Tibial nerve (tissue), 4 donors: ENCODE data around the gene PLA2G3. TPM values are rescaled to one million over a fixed set of nuclear protein-coding genes. Genes with fewer than 3 reads are reported as not detected.

Experiments used
- DNase-seq, 2 donors: peaks; one replicate each; pipeline ENCODE4 v3.0.0-alpha.2; 2019; ENCODE audit warnings: low spot score in 2 of 2
- H3K27ac ChIP-seq, 4 donors: fragments of 200-600 bp; sonication (generic) in 3 of 4; one replicate each; pipeline ENCODE4 v1.5.1; 2017 to 2019; ENCODE audit warnings: mild to moderate bottlenecking in 1 of 4
- H3K27me3 ChIP-seq, 2 donors: fragments of 200-600 bp; sonication (generic) in 1 of 2; one replicate each; pipeline versions ENCODE4 v1.5.1 to v1.6.0; 2017 to 2019
- H3K36me3 ChIP-seq, 3 donors: fragments of 200-600 bp; sonication (generic); one replicate each; pipeline ENCODE4 v1.5.1; 2018 to 2019
- H3K4me1 ChIP-seq, 4 donors: fragments of 200-600 bp; sonication (generic) in 3 of 4; one replicate each; pipeline ENCODE4 v1.5.1; 2017 to 2019
- H3K4me3 ChIP-seq, 4 donors: fragments of 200-600 bp; sonication (generic) in 3 of 4; one replicate each; pipeline ENCODE4 v1.5.1; 2017 to 2019; ENCODE audit warnings: mild to moderate bottlenecking in 1 of 4, moderate library complexity in 1 of 4
- H3K9me3 ChIP-seq, 4 donors: fragments of 200-600 bp; sonication (generic) in 3 of 4; one replicate each; pipeline ENCODE4 v1.5.1; 2017 to 2019
- CTCF ChIP-seq, 5 experiments: fragments of 200-600 bp in 3 of 5; fragments of 450-650 bp in 2 of 5; sonication (generic) in 3 of 5; IDR thresholded peaks; one replicate each; pipeline ENCODE4 v1.5.1; 2016 to 2019; ENCODE audit warnings: antibody characterized with exemption in 5 of 5, mild to moderate bottlenecking in 3 of 5, moderate library complexity in 2 of 5
- EP300 ChIP-seq, 2 donors: sonication (generic); formaldehyde crosslinking; IDR thresholded peaks; one replicate each; pipeline ENCODE4 v1.6.1; 2017; ENCODE audit warnings: antibody characterized with exemption in 2 of 2, mild to moderate bottlenecking in 1 of 2
- POLR2A ChIP-seq, 2 donors: fragments of 450-650 bp; IDR thresholded peaks; one replicate each; pipeline ENCODE4 v1.6.1; 2017; ENCODE audit warnings: antibody characterized with exemption in 2 of 2, mild to moderate bottlenecking in 2 of 2, moderate library complexity in 2 of 2
- WGBS, 2 donors: methylation state at CpG; one replicate each; pipeline ENCODE4 v1.1.5; 2018; 5-methylcytosine and 5-hydroxymethylcytosine counted together
- small RNA-seq: library from RNA; depleted of rRNA; stranded (forward); fragments of <200 nt; gene quantifications from one replicate; pipeline ENCODE3, GENCODE V24; 2016
- total RNA-seq, 4 donors: library from RNA; depleted of rRNA; stranded (reverse); fragments of >200 nt; gene quantifications; one replicate each; pipeline ENCODE4 v1.1.0, GENCODE V29; 2016

Gene PLA2G3
- total RNA-seq, 4 donors from 2014 or later: not detected

GRCh38 chr22:31086703-31087330 lies 53.5 kb downstream of the PLA2G3 start:
- Histone ChIP-seq H3K4me1 (peaks cover 0 to 77% (median 68%) of the 10 kb centered on the region in 4 donors), H3K9me3 (no peaks in the 10 kb centered on the region), H3K36me3 (peaks cover 4 to 43% (median 9%) of the 10 kb centered on the region in 3 donors), H3K27me3 (no peaks in the 10 kb centered on the region), H3K27ac (peak overlapping the region; percentile 89 to 99 (median 98)), H3K4me3 (no peak overlapping the region)
- TF ChIP-seq EP300 (IDR thresholded peaks at IDR 0.05): no peak
- WGBS, 2 donors: 47 to 67% methylated on average over 8 of the region's 8 CpGs
- DNase-seq: no peak

GRCh38 chr22:31085928-31086327 lies 54.4 kb downstream of the PLA2G3 start:
- Histone ChIP-seq H3K4me3 (peak overlapping the region in 3 of 4 donors; percentile 45 to 66 (median 61)), H3K4me1 (peaks cover 0 to 77% (median 68%) of the 10 kb centered on the region in 4 donors), H3K27ac (peak overlapping the region; percentile 89 to 99 (median 98)), H3K36me3 (peaks cover 0 to 34% (median 3%) of the 10 kb centered on the region in 3 donors), H3K9me3 (no peaks in the 10 kb centered on the region), H3K27me3 (no peaks in the 10 kb centered on the region)
- 40 to 70% methylated on average over 2 of the region's 3 CpGs for WGBS, 2 donors
- TF ChIP-seq EP300 (IDR thresholded peaks at IDR 0.05) (no peak), CTCF (IDR thresholded peaks at IDR 0.05) (no peak), POLR2A (IDR thresholded peaks at IDR 0.05) (no peak)
- no peak for DNase-seq

- WGBS, 2 donors: 3 to 6% methylated on average over 12 to 13 of the region's 13 CpGs
- DNase-seq: no peak
- TF ChIP-seq EP300 (IDR thresholded peaks at IDR 0.05) (no peak), POLR2A (IDR thresholded peaks at IDR 0.05) (no peak), CTCF (IDR thresholded peaks at IDR 0.05) (peak in 1 of 5 experiments; percentile 14)
- peaks cover 0 to 29% (median 0%) of the 10 kb centered on the region in 3 donors for H3K36me3 ChIP-seq
- H3K27ac ChIP-seq: peak overlapping the region; percentile 89 to 99 (median 98)
- H3K27me3 ChIP-seq: no peaks in the 10 kb centered on the region
- peaks cover 0 to 81% (median 68%) of the 10 kb centered on the region in 4 donors for H3K4me1 ChIP-seq
- H3K9me3 ChIP-seq: no peaks in the 10 kb centered on the region
- H3K4me3 ChIP-seq: peak overlapping the region; percentile 45 to 66 (median 64)
These were observed 54.8 kb downstream of the PLA2G3 start for GRCh38 chr22:31085493-31085824.

- peak overlapping the region; percentile 89 to 99 (median 98) for H3K27ac ChIP-seq
- no peaks in the 10 kb centered on the region for H3K9me3 ChIP-seq
- DNase-seq: peak; percentile 84
- H3K4me1 ChIP-seq: peaks cover 0 to 83% (median 66%) of the 10 kb centered on the region in 4 donors
- WGBS, 2 donors: 0 to 3% methylated on average over 20 to 60 of the region's 69 CpGs
- peak overlapping the region; percentile 45 to 66 (median 64) for H3K4me3 ChIP-seq
- peak; percentile 88 to 97 (median 94) for TF ChIP-seq CTCF (IDR thresholded peaks at IDR 0.05)
- peak in 1 of 2 donors; percentile 87 for TF ChIP-seq EP300 (IDR thresholded peaks at IDR 0.05)
- peak; percentile 64 to 91 for TF ChIP-seq POLR2A (IDR thresholded peaks at IDR 0.05)
- peaks cover 0 to 24% (median 0%) of the 10 kb centered on the region in 3 donors for H3K36me3 ChIP-seq
- H3K27me3 ChIP-seq: no peaks in the 10 kb centered on the region
These were observed 55.4 kb downstream of the PLA2G3 start for GRCh38 chr22:31084811-31085492.

Small RNA genes lying within 50 kb of the gene (small RNA-seq; reads per million reads assigned to genes)
- 0.94 reads per million, percentile 10 among the genes with 10 or more reads in this experiment for gene MIR3928

Other genes starting within 250 kb of the PLA2G3 start
- gene MORC2, start 171.7 kb downstream of the PLA2G3 start, total RNA-seq: 10 to 100 TPM; 18.0 to 22.0 (median 21.0) TPM
- gene TUG1, start 171.2 kb downstream of the PLA2G3 start, total RNA-seq: 10 to 100 TPM; 63.5 to 90.4 (median 77.0) TPM
- gene SMTN, start 59.2 kb downstream of the PLA2G3 start, total RNA-seq: 100 to 1,000 TPM; 173 to 294 (median 253) TPM
- 100 to 1,000 TPM; 591 to 706 (median 650) TPM for gene SELENOM, start 32.9 kb downstream of the PLA2G3 start, total RNA-seq
- gene INPP5J, start 17.5 kb downstream of the PLA2G3 start, total RNA-seq: 1 to 10 TPM in 1 of 4 donors, under 1 TPM in 3; 0.20 to 1.0 (median 0.67) TPM
- gene RNF185, start 19.7 kb upstream of the PLA2G3 start, total RNA-seq: 10 to 100 TPM; 34.5 to 44.4 (median 38.8) TPM
- gene LIMK2, start 71.8 kb upstream of the PLA2G3 start, total RNA-seq: 10 to 100 TPM; 50.0 to 67.2 (median 56.9) TPM
- gene PIK3IP1, start 152.0 kb upstream of the PLA2G3 start, total RNA-seq: 100 to 1,000 TPM in 1 of 4 donors, 10 to 100 TPM in 3; 54.8 to 106 (median 80.5) TPM
- 10 to 100 TPM; 27.1 to 33.5 (median 31.3) TPM for gene PATZ1, start 205.8 kb upstream of the PLA2G3 start, total RNA-seq